Neural cell (in vitro differentiated cells): ENCODE results near the gene CEP170B. TPM values are rescaled to one million over a fixed set of nuclear protein-coding genes. Genes with fewer than 3 reads are reported as not detected.

Experiments
- H2AFZ ChIP-seq: fragments of 200-600, 300-800 bp; sonication (generic), shearing (Covaris generic); 2 replicates; pipeline ENCODE4 v1.6.0; 2014; ENCODE audit warnings: low read depth, mild to moderate bottlenecking, antibody characterized with exemption, low read length, moderate library complexity
- H3F3A ChIP-seq: fragments of 200-600 bp; shearing (Covaris generic); 2 replicates; pipeline ENCODE4 v1.6.1; 2016; ENCODE audit warnings: mild to moderate bottlenecking, moderate library complexity, mixed read lengths, antibody characterized with exemption, low read length; ENCODE audit not compliant: insufficient read depth, poor library complexity, severe bottlenecking
- H3K27ac ChIP-seq: fragments of 200-600, 300-800 bp; sonication (generic), shearing (Covaris generic); 2 replicates; pipeline ENCODE4 v1.5.1; 2014; ENCODE audit warnings: mild to moderate bottlenecking, low read length, moderate library complexity
- H3K27me3 ChIP-seq: fragments of 300-800, 200-600 bp; sonication (generic), shearing (Covaris generic); 2 replicates; pipeline ENCODE4 v1.6.0; 2014; ENCODE audit warnings: mild to moderate bottlenecking, low read depth, low read length, moderate library complexity; ENCODE audit not compliant: insufficient read depth
- H3K36me3 ChIP-seq: fragments of 300-800, 200-600 bp; sonication (generic), shearing (Covaris generic); 2 replicates; pipeline ENCODE4 v1.5.1; 2014; ENCODE audit warnings: mild to moderate bottlenecking, antibody characterized with exemption, low read length, moderate library complexity; ENCODE audit not compliant: insufficient read depth
- H3K4me2 ChIP-seq: fragments of 300-800, 200-600 bp; sonication (generic), shearing (Covaris generic); 2 replicates; pipeline ENCODE4 v1.6.0; 2014; ENCODE audit warnings: mild to moderate bottlenecking, low read length
- H3K4me3 ChIP-seq: fragments of 300-800, 200-600 bp; sonication (generic), shearing (Covaris generic); 2 replicates; pipeline ENCODE4 v1.5.1; 2014; ENCODE audit warnings: mild to moderate bottlenecking, low read length, moderate library complexity
- H3K79me2 ChIP-seq: fragments of 200-600 bp; shearing (Covaris generic); replicated peaks from 2 replicates; pipeline ENCODE4 v1.6.0; 2014; ENCODE audit warnings: mild to moderate bottlenecking, low read length, moderate library complexity; ENCODE audit not compliant: insufficient read depth
- H3K9ac ChIP-seq: fragments of 300-800, 200-600 bp; sonication (generic), shearing (Covaris generic); 2 replicates; pipeline ENCODE4 v1.6.1; 2016; ENCODE audit warnings: mild to moderate bottlenecking, low read length, mixed read lengths
- H3K9me2 ChIP-seq: fragments of 200-600 bp; shearing (Covaris generic); 2 replicates; pipeline ENCODE4 v1.6.1; 2016; ENCODE audit warnings: mild to moderate bottlenecking, low read length, mixed read lengths; ENCODE audit not compliant: insufficient read depth
- H3K9me3 ChIP-seq: fragments of 200-600, 300-800 bp; sonication (generic), shearing (Covaris generic); 2 replicates; pipeline ENCODE4 v1.6.1; 2016; ENCODE audit warnings: mild to moderate bottlenecking, mixed run types, low read length, moderate library complexity, mixed read lengths
- H4K20me1 ChIP-seq: fragments of 200-600 bp; shearing (Covaris generic); 2 replicates; pipeline ENCODE4 v1.6.1; 2016; ENCODE audit warnings: mild to moderate bottlenecking, mixed run types; ENCODE audit not compliant: insufficient read depth
- CTCF ChIP-seq: fragments of 450-650 bp; IDR thresholded peaks from 2 replicates; pipeline ENCODE4 v1.5.1; 2014; ENCODE audit warnings: antibody characterized with exemption, mild to moderate bottlenecking, moderate library complexity; ENCODE audit not compliant: poor library complexity, severe bottlenecking
- EP300 ChIP-seq: fragments of 450-650 bp; conservative IDR thresholded peaks from 2 replicates; pipeline ENCODE4 v1.6.1; 2014; ENCODE audit warnings: antibody characterized with exemption, mild to moderate bottlenecking, moderate library complexity; ENCODE audit not compliant: poor library complexity, severe bottlenecking
- EZH2 ChIP-seq: fragments of 200-600, 300-800 bp; shearing (Covaris generic), sonication (generic); IDR thresholded peaks from 2 replicates; pipeline ENCODE4 v1.6.1; 2014; ENCODE audit warnings: antibody characterized with exemption, low read length, borderline replicate concordance, mild to moderate bottlenecking; ENCODE audit not compliant: insufficient read depth, poor library complexity, severe bottlenecking
- MXI1 ChIP-seq: fragments of 450-650 bp; conservative IDR thresholded peaks from 2 replicates; pipeline ENCODE4 v1.6.1; 2014; ENCODE audit warnings: antibody characterized with exemption, mild to moderate bottlenecking; ENCODE audit not compliant: poor library complexity, severe bottlenecking
- POLR2AphosphoS5 ChIP-seq: IDR thresholded peaks from 2 replicates; pipeline ENCODE4 v1.6.1; 2012
- RAD21 ChIP-seq: fragments of 450-650 bp; conservative IDR thresholded peaks from 2 replicates; pipeline ENCODE4 v1.6.1; 2014; ENCODE audit warnings: antibody characterized with exemption, mild to moderate bottlenecking, moderate library complexity
- SMC3 ChIP-seq: fragments of 450-650 bp; conservative IDR thresholded peaks from 2 replicates; pipeline ENCODE4 v1.6.1; 2014; ENCODE audit warnings: antibody characterized with exemption, mild to moderate bottlenecking, moderate library complexity; ENCODE audit not compliant: poor library complexity
- TAF1 ChIP-seq: IDR thresholded peaks from 2 replicates; pipeline ENCODE4 v1.6.1; 2012; ENCODE audit warnings: low read depth
- polyA plus RNA-seq: library from polyadenylated mRNA; depleted of rRNA; stranded (reverse); fragments of >200 nt; gene quantifications from 2 replicates; pipeline ENCODE4 v1.2.3, GENCODE V29; 2014
- TF ChIP-seq, protein P1 (sequence below): IDR thresholded peaks from 2 replicates; pipeline ENCODE4 v1.6.1; 2012; ENCODE audit warnings: borderline replicate concordance

Gene CEP170B
- polyA plus RNA-seq, 1 donor from 2014 or later, result 11.6 TPM

GRCh38 chr14:104938436-104938835, 73.4 kb downstream of the CEP170B start:
- H4K20me1 ChIP-seq, result no peaks in the 10 kb centered on the region
- H3K9me3 ChIP-seq, result no peaks in the 10 kb centered on the region
- no peak overlapping the region for H3K9ac ChIP-seq
- TF ChIP-seq CTCF, result no peak
- TF ChIP-seq MXI1, result no peak
- no peak for TF ChIP-seq TAF1
- TF ChIP-seq POLR2AphosphoS5, result no peak
- TF ChIP-seq, protein P1, sequence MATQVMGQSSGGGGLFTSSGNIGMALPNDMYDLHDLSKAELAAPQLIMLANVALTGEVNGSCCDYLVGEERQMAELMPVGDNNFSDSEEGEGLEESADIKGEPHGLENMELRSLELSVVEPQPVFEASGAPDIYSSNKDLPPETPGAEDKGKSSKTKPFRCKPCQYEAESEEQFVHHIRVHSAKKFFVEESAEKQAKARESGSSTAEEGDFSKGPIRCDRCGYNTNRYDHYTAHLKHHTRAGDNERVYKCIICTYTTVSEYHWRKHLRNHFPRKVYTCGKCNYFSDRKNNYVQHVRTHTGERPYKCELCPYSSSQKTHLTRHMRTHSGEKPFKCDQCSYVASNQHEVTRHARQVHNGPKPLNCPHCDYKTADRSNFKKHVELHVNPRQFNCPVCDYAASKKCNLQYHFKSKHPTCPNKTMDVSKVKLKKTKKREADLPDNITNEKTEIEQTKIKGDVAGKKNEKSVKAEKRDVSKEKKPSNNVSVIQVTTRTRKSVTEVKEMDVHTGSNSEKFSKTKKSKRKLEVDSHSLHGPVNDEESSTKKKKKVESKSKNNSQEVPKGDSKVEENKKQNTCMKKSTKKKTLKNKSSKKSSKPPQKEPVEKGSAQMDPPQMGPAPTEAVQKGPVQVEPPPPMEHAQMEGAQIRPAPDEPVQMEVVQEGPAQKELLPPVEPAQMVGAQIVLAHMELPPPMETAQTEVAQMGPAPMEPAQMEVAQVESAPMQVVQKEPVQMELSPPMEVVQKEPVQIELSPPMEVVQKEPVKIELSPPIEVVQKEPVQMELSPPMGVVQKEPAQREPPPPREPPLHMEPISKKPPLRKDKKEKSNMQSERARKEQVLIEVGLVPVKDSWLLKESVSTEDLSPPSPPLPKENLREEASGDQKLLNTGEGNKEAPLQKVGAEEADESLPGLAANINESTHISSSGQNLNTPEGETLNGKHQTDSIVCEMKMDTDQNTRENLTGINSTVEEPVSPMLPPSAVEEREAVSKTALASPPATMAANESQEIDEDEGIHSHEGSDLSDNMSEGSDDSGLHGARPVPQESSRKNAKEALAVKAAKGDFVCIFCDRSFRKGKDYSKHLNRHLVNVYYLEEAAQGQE, result no peak
- TF ChIP-seq RAD21, result no peak
- TF ChIP-seq EP300, result no peak
- no peak for TF ChIP-seq SMC3
- no peak for TF ChIP-seq EZH2
- H2AFZ ChIP-seq, result no peak overlapping the region
- no peak overlapping the region for H3K4me2 ChIP-seq
- no peaks in the 10 kb centered on the region for H3K9me2 ChIP-seq
- H3K27ac ChIP-seq, result no peak overlapping the region
- H3F3A ChIP-seq, result no peaks in the 10 kb centered on the region
- H3K79me2 ChIP-seq, result no peaks in the 10 kb centered on the region
- no peak overlapping the region for H3K4me3 ChIP-seq
- no peaks in the 10 kb centered on the region for H3K36me3 ChIP-seq
- peaks cover 12% of the 10 kb centered on the region for H3K27me3 ChIP-seq

DNA sequence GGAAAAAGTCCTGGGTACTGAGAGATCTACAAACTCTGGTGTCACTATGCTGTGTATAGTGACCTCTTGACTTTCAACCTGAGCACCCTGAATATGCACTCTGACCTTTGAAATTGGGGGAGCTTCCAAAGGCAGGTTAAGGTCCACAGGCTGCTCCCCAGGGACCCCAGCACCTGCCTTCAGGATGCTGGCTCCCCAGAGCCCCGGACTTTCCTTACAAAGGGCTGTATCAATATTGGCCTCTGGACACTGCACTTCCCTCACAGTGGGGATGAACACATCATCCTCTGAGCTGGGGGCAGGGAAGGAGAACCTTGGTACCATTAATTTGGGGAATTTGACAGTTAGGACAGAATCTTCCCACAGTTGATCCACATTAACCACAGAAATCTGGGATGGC, 73.9 kb downstream of the CEP170B start:
- H3K79me2 ChIP-seq, result no peaks in the 10 kb centered on the region
- no peak overlapping the region for H3K9ac ChIP-seq
- no peaks in the 10 kb centered on the region for H3K9me3 ChIP-seq
- no peak overlapping the region for H3K4me2 ChIP-seq
- TF ChIP-seq EZH2 (no peak), EP300 (no peak), TAF1 (no peak), MXI1 (no peak), RAD21 (no peak), POLR2AphosphoS5 (no peak), CTCF (no peak), SMC3 (no peak)
- TF ChIP-seq, protein P1, result no peak
- peaks cover 12% of the 10 kb centered on the region for H3K27me3 ChIP-seq
- no peak overlapping the region for H3K4me3 ChIP-seq
- no peak overlapping the region for H2AFZ ChIP-seq
- no peaks in the 10 kb centered on the region for H4K20me1 ChIP-seq
- H3F3A ChIP-seq, result no peaks in the 10 kb centered on the region
- H3K36me3 ChIP-seq, result no peaks in the 10 kb centered on the region
- no peak overlapping the region for H3K27ac ChIP-seq
- no peaks in the 10 kb centered on the region for H3K9me2 ChIP-seq
